WTC11 (cell line): ENCODE results near the gene USH1C. TPM values are rescaled to one million over a fixed set of nuclear protein-coding genes. Genes with fewer than 3 reads are reported as not detected.

Source experiments
- ATAC-seq: fragments of 200-7000 bp; cut with Tn5 transposase; 2 replicates; pipeline ENCODE4 v1.10.0; 2021; ENCODE audit warnings: mild to moderate bottlenecking, moderate library complexity
- CTCF ChIA-PET: fragments of 300-600 bp; sonication (Branson Sonifier 250); formaldehyde crosslinking; loops from one replicate; lab custom pipeline; 2021; ENCODE audit warnings: antibody characterized with exemption; lab: Charles Lee
- POLR2A ChIA-PET: fragments of 350-600 bp; sonication (Branson Sonifier 250); formaldehyde crosslinking; loops from one replicate; lab custom pipeline; 2021; ENCODE audit warnings: antibody characterized with exemption; lab: Charles Lee
- DNase-seq: peaks from one replicate; pipeline ENCODE4 v3.0.0; 2021; ENCODE audit warnings: low spot score
- H3K27ac Mint-ChIP-seq: 2 replicates; pipeline ENCODE4 v1.8.0; 2021; ENCODE audit warnings: mixed read lengths
- H3K27me3 Mint-ChIP-seq: 2 replicates; pipeline ENCODE4 v1.8.0; 2021; ENCODE audit warnings: low read depth, mild to moderate bottlenecking, moderate library complexity, mixed read lengths
- H3K36me3 Mint-ChIP-seq: 2 replicates; pipeline ENCODE4 v1.8.0; 2021; ENCODE audit warnings: mixed read lengths
- H3K4me1 Mint-ChIP-seq: 2 replicates; pipeline ENCODE4 v1.8.0; 2022; ENCODE audit warnings: mixed read lengths
- H3K4me3 Mint-ChIP-seq: 2 replicates; pipeline ENCODE4 v1.8.0; 2021; ENCODE audit warnings: mild to moderate bottlenecking, moderate library complexity, mixed read lengths
- H3K9me3 Mint-ChIP-seq: 2 replicates; pipeline ENCODE4 v1.8.0; 2021; ENCODE audit warnings: mixed read lengths
- AFF4 ChIP-seq: sonication (generic); formaldehyde crosslinking; IDR thresholded peaks from 2 replicates; pipeline ENCODE4 v1.8.1; 2023; ENCODE audit warnings: mild to moderate bottlenecking, missing genetic modification reagents, borderline replicate concordance
- AR ChIP-seq: fragments of 250-450 bp; sonication (Bioruptor Pico); IDR thresholded peaks from 2 replicates; pipeline ENCODE4 v1.9.0; 2021; ENCODE audit warnings: mild to moderate bottlenecking
- ATF1 ChIP-seq: sonication (generic); formaldehyde crosslinking; IDR thresholded peaks from 2 replicates; pipeline ENCODE4 v1.8.1; 2023; ENCODE audit warnings: mild to moderate bottlenecking, moderate library complexity, missing genetic modification reagents
- CDX4 ChIP-seq: fragments of 250-450 bp; sonication (Bioruptor Pico); IDR thresholded peaks from 2 replicates; pipeline ENCODE4 v1.9.0; 2021; ENCODE audit warnings: moderate library complexity, mild to moderate bottlenecking, inconsistent platforms, borderline replicate concordance
- CREM ChIP-seq: sonication (generic); formaldehyde crosslinking; IDR thresholded peaks from 2 replicates; pipeline ENCODE4 v1.8.1; 2022; ENCODE audit warnings: mild to moderate bottlenecking, missing genetic modification reagents, moderate library complexity
- E2F4 ChIP-seq: sonication (generic); formaldehyde crosslinking; IDR thresholded peaks from 2 replicates; pipeline ENCODE4 v1.8.1; 2022; ENCODE audit warnings: low read depth, mild to moderate bottlenecking, moderate library complexity, missing genetic modification reagents, borderline replicate concordance
- ESRRA ChIP-seq: sonication (generic); formaldehyde crosslinking; IDR thresholded peaks from 2 replicates; pipeline ENCODE4 v1.8.1; 2022; ENCODE audit warnings: mild to moderate bottlenecking, missing genetic modification reagents, borderline replicate concordance
- GTF2I ChIP-seq: fragments of 250-450 bp; sonication (Bioruptor Pico); conservative IDR thresholded peaks from 2 replicates; pipeline ENCODE4 v1.4.0; 2021; ENCODE audit warnings: mild to moderate bottlenecking
- TCF7 ChIP-seq: sonication (generic); formaldehyde crosslinking; IDR thresholded peaks from 2 replicates; pipeline ENCODE4 v1.8.0; 2022; ENCODE audit warnings: mild to moderate bottlenecking, low read depth, missing genetic modification reagents, moderate library complexity
- TP53 ChIP-seq: sonication (generic); formaldehyde crosslinking; IDR thresholded peaks from 2 replicates; pipeline ENCODE4 v1.8.1; 2023; ENCODE audit warnings: mild to moderate bottlenecking, missing genetic modification reagents
- ZNF512 ChIP-seq: sonication (generic); formaldehyde crosslinking; IDR thresholded peaks from 2 replicates; pipeline ENCODE4 v1.8.1; 2022; ENCODE audit warnings: missing genetic modification reagents, borderline replicate concordance
- total RNA-seq: library from RNA; stranded (reverse); gene quantifications from 3 replicates; pipeline ENCODE4 v1.2.3, GENCODE V29; 2021
- TF ChIP-seq, protein P1 (sequence below): sonication (generic); formaldehyde crosslinking; conservative IDR thresholded peaks from 2 replicates; pipeline ENCODE4 v1.8.1; 2022; ENCODE audit warnings: mild to moderate bottlenecking, missing genetic modification reagents
- TF ChIP-seq, protein P2 (sequence below): fragments of 250-450 bp; sonication (Bioruptor Pico); IDR thresholded peaks from 2 replicates; pipeline ENCODE4 v1.9.0; 2021; ENCODE audit warnings: mild to moderate bottlenecking, borderline replicate concordance

The USH1C gene
- total RNA-seq, 1 experiment from 2014 or later, result 3.9 TPM

DNA sequence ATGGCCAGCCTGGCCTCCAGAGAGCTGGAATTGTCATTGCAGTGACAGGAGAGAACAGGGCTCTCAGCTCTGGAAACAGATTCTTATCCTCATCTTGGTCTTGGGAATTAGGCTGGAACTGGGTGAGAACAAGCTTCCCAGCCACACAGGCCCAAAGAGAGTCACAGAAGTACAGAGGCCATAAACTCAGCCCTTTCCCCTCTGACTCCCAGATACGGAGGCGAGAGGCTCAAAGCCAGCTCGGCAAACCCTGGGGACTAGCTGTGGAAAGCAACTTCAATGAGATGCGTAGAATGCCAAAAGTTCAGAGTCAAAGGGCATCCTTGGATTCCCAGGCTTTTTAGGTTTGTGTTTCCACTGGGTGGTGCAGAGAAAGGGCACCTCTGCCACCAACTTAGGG, 53.3 kb downstream of the USH1C start (continued):
- TF ChIP-seq AFF4 (CRISPR knock-in tag), result no peak
- no peak for TF ChIP-seq ZNF512
- TF ChIP-seq TCF7 (CRISPR knock-in tag), result no peak
- no peak for TF ChIP-seq CREM (CRISPR knock-in tag)
- no peak for TF ChIP-seq ESRRA (CRISPR knock-in tag)
- TF ChIP-seq, protein P1, sequence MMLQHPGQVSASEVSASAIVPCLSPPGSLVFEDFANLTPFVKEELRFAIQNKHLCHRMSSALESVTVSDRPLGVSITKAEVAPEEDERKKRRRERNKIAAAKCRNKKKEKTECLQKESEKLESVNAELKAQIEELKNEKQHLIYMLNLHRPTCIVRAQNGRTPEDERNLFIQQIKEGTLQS (CRISPR knock-in tag), result no peak
- TF ChIP-seq ATF1 (CRISPR knock-in tag), result no peak
- no peak for TF ChIP-seq AR (CRISPR knock-in tag)
- no peak for TF ChIP-seq E2F4 (CRISPR knock-in tag)
- no peak for TF ChIP-seq TP53

DNA sequence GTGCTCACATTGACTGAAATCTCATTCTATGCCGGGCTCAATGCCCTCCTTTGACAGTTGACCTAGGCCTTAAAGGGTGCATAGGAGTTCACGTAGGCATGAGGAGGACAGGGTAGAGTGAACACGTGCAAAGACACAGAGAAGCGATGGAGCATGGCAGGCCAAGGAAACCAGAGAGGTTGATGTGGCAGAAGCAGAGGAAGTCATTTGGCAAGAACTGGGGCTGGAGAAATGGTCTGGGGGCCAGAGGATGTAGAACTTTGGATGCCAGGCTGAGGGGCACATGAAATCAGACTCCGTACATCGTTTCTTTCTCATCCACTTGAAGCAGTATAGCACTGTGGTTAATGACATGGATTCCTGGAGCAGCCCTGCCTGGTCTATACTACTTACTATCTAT, 54.0 kb downstream of the USH1C start:
- ChIA-PET POLR2A (no interaction called here), CTCF (interaction anchor here (1.2 to 1.8 kb wide), 3 partner anchors 9 to 102 kb away, joined by 4 to 7 read pairs (median 6); partner anchors contain the start of gene KCNJ11)
- H3K4me3 Mint-ChIP-seq, result no peak overlapping the region
- no peaks in the 10 kb centered on the region for H3K36me3 Mint-ChIP-seq
- ATAC-seq, result no peak
- TF ChIP-seq AR (CRISPR knock-in tag), result no peak
- no peak for TF ChIP-seq CDX4 (CRISPR knock-in tag)
- no peak for TF ChIP-seq TP53
- no peak for TF ChIP-seq CREM (CRISPR knock-in tag)
- TF ChIP-seq, protein P2, sequence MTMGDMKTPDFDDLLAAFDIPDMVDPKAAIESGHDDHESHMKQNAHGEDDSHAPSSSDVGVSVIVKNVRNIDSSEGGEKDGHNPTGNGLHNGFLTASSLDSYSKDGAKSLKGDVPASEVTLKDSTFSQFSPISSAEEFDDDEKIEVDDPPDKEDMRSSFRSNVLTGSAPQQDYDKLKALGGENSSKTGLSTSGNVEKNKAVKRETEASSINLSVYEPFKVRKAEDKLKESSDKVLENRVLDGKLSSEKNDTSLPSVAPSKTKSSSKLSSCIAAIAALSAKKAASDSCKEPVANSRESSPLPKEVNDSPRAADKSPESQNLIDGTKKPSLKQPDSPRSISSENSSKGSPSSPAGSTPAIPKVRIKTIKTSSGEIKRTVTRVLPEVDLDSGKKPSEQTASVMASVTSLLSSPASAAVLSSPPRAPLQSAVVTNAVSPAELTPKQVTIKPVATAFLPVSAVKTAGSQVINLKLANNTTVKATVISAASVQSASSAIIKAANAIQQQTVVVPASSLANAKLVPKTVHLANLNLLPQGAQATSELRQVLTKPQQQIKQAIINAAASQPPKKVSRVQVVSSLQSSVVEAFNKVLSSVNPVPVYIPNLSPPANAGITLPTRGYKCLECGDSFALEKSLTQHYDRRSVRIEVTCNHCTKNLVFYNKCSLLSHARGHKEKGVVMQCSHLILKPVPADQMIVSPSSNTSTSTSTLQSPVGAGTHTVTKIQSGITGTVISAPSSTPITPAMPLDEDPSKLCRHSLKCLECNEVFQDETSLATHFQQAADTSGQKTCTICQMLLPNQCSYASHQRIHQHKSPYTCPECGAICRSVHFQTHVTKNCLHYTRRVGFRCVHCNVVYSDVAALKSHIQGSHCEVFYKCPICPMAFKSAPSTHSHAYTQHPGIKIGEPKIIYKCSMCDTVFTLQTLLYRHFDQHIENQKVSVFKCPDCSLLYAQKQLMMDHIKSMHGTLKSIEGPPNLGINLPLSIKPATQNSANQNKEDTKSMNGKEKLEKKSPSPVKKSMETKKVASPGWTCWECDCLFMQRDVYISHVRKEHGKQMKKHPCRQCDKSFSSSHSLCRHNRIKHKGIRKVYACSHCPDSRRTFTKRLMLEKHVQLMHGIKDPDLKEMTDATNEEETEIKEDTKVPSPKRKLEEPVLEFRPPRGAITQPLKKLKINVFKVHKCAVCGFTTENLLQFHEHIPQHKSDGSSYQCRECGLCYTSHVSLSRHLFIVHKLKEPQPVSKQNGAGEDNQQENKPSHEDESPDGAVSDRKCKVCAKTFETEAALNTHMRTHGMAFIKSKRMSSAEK (CRISPR knock-in tag), result no peak
- TF ChIP-seq GTF2I, result no peak
- TF ChIP-seq, protein P1 (CRISPR knock-in tag), result no peak
- H3K4me1 Mint-ChIP-seq, result no peaks in the 10 kb centered on the region
- H3K9me3 Mint-ChIP-seq, result no peaks in the 10 kb centered on the region
- H3K27me3 Mint-ChIP-seq, result no peaks in the 10 kb centered on the region; the same call in 1 of the 2 replicates
- H3K27ac Mint-ChIP-seq, result no peak overlapping the region
- DNase-seq, result no peak
